ENCODE measurements around the gene CYB5R2. TPM values are rescaled to one million over a fixed set of nuclear protein-coding genes. Genes with fewer than 3 reads are reported as not detected.

The CYB5R2 gene
- total and polyA plus RNA-seq, 2 donors (not counting 1 experiment from before 2014, with no cell fraction given), result 16.2 to 22.5 TPM

GRCh38 chr11:7703740-7704139 lies 30.4 kb upstream of the CYB5R2 start:
- H3K79me2 ChIP-seq (ENCODE audit: control insufficient read depth, insufficient read depth, low read length), result no peaks in the 10 kb centered on the region

DNA sequence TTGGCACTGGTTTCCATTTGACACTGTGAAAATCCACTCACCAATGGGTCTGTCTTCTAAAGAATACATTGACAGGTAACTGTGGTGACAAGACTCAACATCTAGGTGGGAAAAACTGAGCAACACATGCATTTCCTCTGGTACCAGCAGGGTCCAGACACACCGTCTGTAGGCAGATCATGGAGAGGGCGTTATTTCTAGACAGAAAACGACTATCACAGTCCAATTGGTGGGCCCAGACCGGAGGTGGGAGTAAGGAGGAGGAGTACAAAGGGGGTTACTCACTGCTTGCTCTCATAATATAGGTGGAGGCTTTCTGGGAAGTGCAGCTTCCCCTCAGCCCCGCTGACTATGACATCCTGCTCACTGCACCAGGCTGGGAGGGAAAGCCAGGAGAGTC lies 23.1 kb upstream of the CYB5R2 start:
- Histone ChIP-seq H4K20me1 (ENCODE audit: control insufficient read depth, extremely low read depth, insufficient read depth, low read length) (no peaks in the 10 kb centered on the region), H3K4me1 (ENCODE audit: control insufficient read depth, extremely low read depth, insufficient read depth, low read length) (peaks cover 2% of the 10 kb centered on the region), H3K9me3 (ENCODE audit: control insufficient read depth, insufficient read depth, low read depth, low read length) (no peaks in the 10 kb centered on the region), H3K4me3 (replicated peaks in 1 of 4; ENCODE audit: control extremely low read depth in 1 of 4, insufficient read depth in 1 of 4, low read depth in 3 of 4, low read length in 4 of 4) (no peak overlapping the region), H3K9ac (ENCODE audit: insufficient read depth, low read length) (no peak overlapping the region), H2AFZ (ENCODE audit: low read length) (no peak overlapping the region), H3K4me2 (ENCODE audit: extremely low read depth, insufficient read depth, low read length) (no peak overlapping the region), H3K27me3 (ENCODE audit: control insufficient read depth, insufficient read depth, low read length) (peaks cover 6% of the 10 kb centered on the region), H3K79me2 (ENCODE audit: control insufficient read depth, insufficient read depth, low read length) (no peaks in the 10 kb centered on the region), H3K27ac (ENCODE audit: insufficient read depth, low read length) (no peak overlapping the region), H3K36me3 (ENCODE audit: control insufficient read depth, insufficient read depth, low read length) (no peaks in the 10 kb centered on the region)
- DNase-seq (ENCODE audit: low read depth in 2 of 2), result no peak
- TF ChIP-seq, protein P1, sequence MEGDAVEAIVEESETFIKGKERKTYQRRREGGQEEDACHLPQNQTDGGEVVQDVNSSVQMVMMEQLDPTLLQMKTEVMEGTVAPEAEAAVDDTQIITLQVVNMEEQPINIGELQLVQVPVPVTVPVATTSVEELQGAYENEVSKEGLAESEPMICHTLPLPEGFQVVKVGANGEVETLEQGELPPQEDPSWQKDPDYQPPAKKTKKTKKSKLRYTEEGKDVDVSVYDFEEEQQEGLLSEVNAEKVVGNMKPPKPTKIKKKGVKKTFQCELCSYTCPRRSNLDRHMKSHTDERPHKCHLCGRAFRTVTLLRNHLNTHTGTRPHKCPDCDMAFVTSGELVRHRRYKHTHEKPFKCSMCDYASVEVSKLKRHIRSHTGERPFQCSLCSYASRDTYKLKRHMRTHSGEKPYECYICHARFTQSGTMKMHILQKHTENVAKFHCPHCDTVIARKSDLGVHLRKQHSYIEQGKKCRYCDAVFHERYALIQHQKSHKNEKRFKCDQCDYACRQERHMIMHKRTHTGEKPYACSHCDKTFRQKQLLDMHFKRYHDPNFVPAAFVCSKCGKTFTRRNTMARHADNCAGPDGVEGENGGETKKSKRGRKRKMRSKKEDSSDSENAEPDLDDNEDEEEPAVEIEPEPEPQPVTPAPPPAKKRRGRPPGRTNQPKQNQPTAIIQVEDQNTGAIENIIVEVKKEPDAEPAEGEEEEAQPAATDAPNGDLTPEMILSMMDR (conservative IDR thresholded peaks at IDR 0.05 in 1 of 2, IDR thresholded peaks at IDR 0.05 in 1 of 2; ENCODE audit: low read depth in 1 of 2, low read length in 2 of 2), result no peak
- no peak for TF ChIP-seq EZH2 (IDR thresholded peaks at IDR 0.05; ENCODE audit: low read length, missing control alignments)

More at GRCh38 chr11:7703740-7704139, 30.4 kb upstream of the CYB5R2 start:
- no peak for TF ChIP-seq EZH2 (IDR thresholded peaks at IDR 0.05; ENCODE audit: low read length, missing control alignments)
- TF ChIP-seq, protein P1 (conservative IDR thresholded peaks at IDR 0.05 in 1 of 2, IDR thresholded peaks at IDR 0.05 in 1 of 2; ENCODE audit: low read depth in 1 of 2, low read length in 2 of 2), result no peak
- no peak overlapping the region for H3K4me2 ChIP-seq (ENCODE audit: extremely low read depth, insufficient read depth, low read length)
- no peak overlapping the region for H3K27ac ChIP-seq (ENCODE audit: insufficient read depth, low read length)
- no peak overlapping the region for H2AFZ ChIP-seq (ENCODE audit: low read length)
- H3K4me1 ChIP-seq (ENCODE audit: control insufficient read depth, extremely low read depth, insufficient read depth, low read length), result no peaks in the 10 kb centered on the region
- no peaks in the 10 kb centered on the region for H4K20me1 ChIP-seq (ENCODE audit: control insufficient read depth, extremely low read depth, insufficient read depth, low read length)
- no peak overlapping the region for H3K9ac ChIP-seq (ENCODE audit: insufficient read depth, low read length)
- DNase-seq (ENCODE audit: low read depth in 2 of 2), result no peak
- H3K36me3 ChIP-seq (ENCODE audit: control insufficient read depth, insufficient read depth, low read length), result no peaks in the 10 kb centered on the region
- no peak overlapping the region for H3K4me3 ChIP-seq (replicated peaks in 1 of 4; ENCODE audit: control extremely low read depth in 1 of 4, insufficient read depth in 1 of 4, low read depth in 3 of 4, low read length in 4 of 4)
- H3K27me3 ChIP-seq (ENCODE audit: control insufficient read depth, insufficient read depth, low read length), result no peaks in the 10 kb centered on the region
- no peaks in the 10 kb centered on the region for H3K9me3 ChIP-seq (ENCODE audit: control insufficient read depth, insufficient read depth, low read depth, low read length)

GRCh38 chr11:7694235-7694634 lies 20.9 kb upstream of the CYB5R2 start:
- H3K4me1 ChIP-seq (ENCODE audit: control insufficient read depth, extremely low read depth, insufficient read depth, low read length), result peaks cover 2% of the 10 kb centered on the region
- H4K20me1 ChIP-seq (ENCODE audit: control insufficient read depth, extremely low read depth, insufficient read depth, low read length), result no peaks in the 10 kb centered on the region
- H3K4me2 ChIP-seq (ENCODE audit: extremely low read depth, insufficient read depth, low read length), result peak overlapping the region; percentile 8
- H3K4me3 ChIP-seq (replicated peaks in 1 of 4; ENCODE audit: control extremely low read depth in 1 of 4, insufficient read depth in 1 of 4, low read depth in 3 of 4, low read length in 4 of 4), result peak overlapping the region in 1 of 4 experiments; percentile 15
- no peak overlapping the region for H3K27ac ChIP-seq (ENCODE audit: insufficient read depth, low read length)
- no peaks in the 10 kb centered on the region for H3K9me3 ChIP-seq (ENCODE audit: control insufficient read depth, insufficient read depth, low read depth, low read length)
- H2AFZ ChIP-seq (ENCODE audit: low read length), result no peak overlapping the region
- H3K36me3 ChIP-seq (ENCODE audit: control insufficient read depth, insufficient read depth, low read length), result no peaks in the 10 kb centered on the region
- DNase-seq (ENCODE audit: low read depth in 2 of 2), result no peak
- TF ChIP-seq EZH2 (IDR thresholded peaks at IDR 0.05; ENCODE audit: low read length, missing control alignments), result no peak
- TF ChIP-seq, protein P1 (conservative IDR thresholded peaks at IDR 0.05 in 1 of 2, IDR thresholded peaks at IDR 0.05 in 1 of 2; ENCODE audit: low read depth in 1 of 2, low read length in 2 of 2), result no peak
- peaks cover 8% of the 10 kb centered on the region for H3K27me3 ChIP-seq (ENCODE audit: control insufficient read depth, insufficient read depth, low read length)
- H3K79me2 ChIP-seq (ENCODE audit: control insufficient read depth, insufficient read depth, low read length), result no peaks in the 10 kb centered on the region
- no peak overlapping the region for H3K9ac ChIP-seq (ENCODE audit: insufficient read depth, low read length)

Data from fibroblast of lung (primary cell).